Vagina (tissue), 2 donors: ENCODE measurements around the gene ARHGAP32.

Experiments
- POLR2A ChIP-seq, 2 donors: fragments of 450-650 bp; IDR thresholded peaks; one replicate each; pipeline ENCODE4 v1.6.1; 2017; ENCODE audit warnings: antibody characterized with exemption in 2 of 2, mild to moderate bottlenecking in 2 of 2, moderate library complexity in 2 of 2
- TF ChIP-seq, protein P1 (sequence below), 3 experiments: fragments of 450-650 bp in 2 of 3; fragments of 200-600 bp in 1 of 3; sonication (generic) in 1 of 3; IDR thresholded peaks; one replicate each; pipeline ENCODE4 v1.5.1; 2017 to 2019; ENCODE audit warnings: antibody characterized with exemption in 3 of 3, mild to moderate bottlenecking in 2 of 3, moderate library complexity in 2 of 3

DNA sequence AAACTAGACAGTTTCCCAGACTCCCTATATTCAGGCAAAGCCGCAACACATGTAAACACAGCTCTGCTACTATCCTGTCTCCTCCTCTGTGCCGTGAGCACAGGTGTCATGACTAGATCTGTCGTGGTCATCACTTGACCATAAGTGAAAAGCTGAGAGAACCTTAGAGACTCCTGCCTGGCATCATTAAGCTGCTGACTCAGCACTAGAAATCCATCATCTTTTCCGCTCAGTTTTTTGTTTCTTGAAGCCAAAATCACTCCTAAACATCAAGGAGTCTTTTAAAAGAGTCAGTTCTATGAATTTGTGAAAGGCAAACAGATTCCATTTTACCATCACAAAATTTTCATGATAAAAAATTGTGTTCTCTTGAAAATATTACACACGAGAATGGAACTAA lies 147.0 kb downstream of the ARHGAP32 start:
- no peak for TF ChIP-seq POLR2A (IDR thresholded peaks at IDR 0.05)
- TF ChIP-seq, protein P1, sequence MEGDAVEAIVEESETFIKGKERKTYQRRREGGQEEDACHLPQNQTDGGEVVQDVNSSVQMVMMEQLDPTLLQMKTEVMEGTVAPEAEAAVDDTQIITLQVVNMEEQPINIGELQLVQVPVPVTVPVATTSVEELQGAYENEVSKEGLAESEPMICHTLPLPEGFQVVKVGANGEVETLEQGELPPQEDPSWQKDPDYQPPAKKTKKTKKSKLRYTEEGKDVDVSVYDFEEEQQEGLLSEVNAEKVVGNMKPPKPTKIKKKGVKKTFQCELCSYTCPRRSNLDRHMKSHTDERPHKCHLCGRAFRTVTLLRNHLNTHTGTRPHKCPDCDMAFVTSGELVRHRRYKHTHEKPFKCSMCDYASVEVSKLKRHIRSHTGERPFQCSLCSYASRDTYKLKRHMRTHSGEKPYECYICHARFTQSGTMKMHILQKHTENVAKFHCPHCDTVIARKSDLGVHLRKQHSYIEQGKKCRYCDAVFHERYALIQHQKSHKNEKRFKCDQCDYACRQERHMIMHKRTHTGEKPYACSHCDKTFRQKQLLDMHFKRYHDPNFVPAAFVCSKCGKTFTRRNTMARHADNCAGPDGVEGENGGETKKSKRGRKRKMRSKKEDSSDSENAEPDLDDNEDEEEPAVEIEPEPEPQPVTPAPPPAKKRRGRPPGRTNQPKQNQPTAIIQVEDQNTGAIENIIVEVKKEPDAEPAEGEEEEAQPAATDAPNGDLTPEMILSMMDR (IDR thresholded peaks at IDR 0.05): no peak
